DND-41 (cell line): ENCODE measurements around the gene VPS11.
A peak's percentile ranks its signal among the peaks of the same experiment; 100 is the strongest.

Experiments used
- ATAC-seq: fragments of 200-7000 bp; cut with Tn5 transposase; 3 replicates; pipeline ENCODE4 v1.9.1; 2021; ENCODE audit warnings: low read depth; ENCODE audit not compliant: insufficient read depth
- DNase-seq: peaks from one replicate; pipeline ENCODE4 v3.0.0-alpha.2; 2020
- H2AFZ ChIP-seq: 2 replicates; pipeline ENCODE4 v1.6.0; 2012; ENCODE audit warnings: low read depth, low read length
- H3K27ac ChIP-seq: 2 replicates; pipeline ENCODE4 v1.5.1; 2012; ENCODE audit warnings: low read length, inconsistent platforms
- H3K27me3 ChIP-seq: fragments of 200-600 bp; sonication (generic); 2 replicates; pipeline ENCODE4 v1.6.0; 2012; ENCODE audit warnings: low read length, mild to moderate bottlenecking, inconsistent platforms; ENCODE audit not compliant: insufficient read depth, poor library complexity
- H3K36me3 ChIP-seq: 2 replicates; pipeline ENCODE4 v1.5.1; 2012; ENCODE audit warnings: low read length, inconsistent platforms; ENCODE audit not compliant: insufficient read depth
- H3K4me1 ChIP-seq: 2 replicates; pipeline ENCODE4 v1.5.1; 2012; ENCODE audit warnings: mild to moderate bottlenecking, low read length; ENCODE audit not compliant: insufficient read depth
- H3K4me2 ChIP-seq: 2 replicates; pipeline ENCODE4 v1.6.0; 2012; ENCODE audit warnings: mild to moderate bottlenecking, moderate library complexity, low read length, inconsistent platforms; ENCODE audit not compliant: insufficient read depth
- H3K4me3 ChIP-seq, 2 experiments: fragments of 200-600 bp in 1 of 2; shearing (Covaris generic) in 1 of 2; 2 replicates each; pipeline ENCODE4 v1.5.1; 2012 to 2016; ENCODE audit warnings: inconsistent platforms in 2 of 2, low read length in 2 of 2, mild to moderate bottlenecking in 2 of 2, low read depth in 1 of 2, moderate library complexity in 1 of 2
- H3K79me2 ChIP-seq: 2 replicates; pipeline ENCODE4 v1.6.0; 2012; ENCODE audit warnings: low read length, inconsistent platforms; ENCODE audit not compliant: insufficient read depth
- H3K9ac ChIP-seq: 2 replicates; pipeline ENCODE4 v1.6.0; 2012; ENCODE audit warnings: low read depth, mild to moderate bottlenecking, inconsistent platforms, low read length, moderate library complexity
- H3K9me3 ChIP-seq: 2 replicates; pipeline ENCODE4 v1.5.1; 2012; ENCODE audit warnings: low read length, moderate library complexity, mild to moderate bottlenecking, inconsistent platforms; ENCODE audit not compliant: insufficient read depth, severe bottlenecking
- H4K20me1 ChIP-seq: 2 replicates; pipeline ENCODE4 v1.6.0; 2012; ENCODE audit warnings: low read length; ENCODE audit not compliant: insufficient read depth
- EZH2 ChIP-seq: IDR thresholded peaks from 3 replicates; pipeline ENCODE4 v1.6.1; 2012; ENCODE audit warnings: borderline replicate concordance, low read depth, mild to moderate bottlenecking, moderate library complexity, low read length, inconsistent platforms; ENCODE audit not compliant: severe bottlenecking
- TF ChIP-seq, protein P1 (sequence below): IDR thresholded peaks from 2 replicates; pipeline ENCODE4 v1.5.1; 2012; ENCODE audit warnings: borderline replicate concordance, low read length, moderate library complexity, mild to moderate bottlenecking; ENCODE audit not compliant: poor library complexity, severe bottlenecking; ENCODE audit errors: extremely low read depth

VPS11 gene

DNA sequence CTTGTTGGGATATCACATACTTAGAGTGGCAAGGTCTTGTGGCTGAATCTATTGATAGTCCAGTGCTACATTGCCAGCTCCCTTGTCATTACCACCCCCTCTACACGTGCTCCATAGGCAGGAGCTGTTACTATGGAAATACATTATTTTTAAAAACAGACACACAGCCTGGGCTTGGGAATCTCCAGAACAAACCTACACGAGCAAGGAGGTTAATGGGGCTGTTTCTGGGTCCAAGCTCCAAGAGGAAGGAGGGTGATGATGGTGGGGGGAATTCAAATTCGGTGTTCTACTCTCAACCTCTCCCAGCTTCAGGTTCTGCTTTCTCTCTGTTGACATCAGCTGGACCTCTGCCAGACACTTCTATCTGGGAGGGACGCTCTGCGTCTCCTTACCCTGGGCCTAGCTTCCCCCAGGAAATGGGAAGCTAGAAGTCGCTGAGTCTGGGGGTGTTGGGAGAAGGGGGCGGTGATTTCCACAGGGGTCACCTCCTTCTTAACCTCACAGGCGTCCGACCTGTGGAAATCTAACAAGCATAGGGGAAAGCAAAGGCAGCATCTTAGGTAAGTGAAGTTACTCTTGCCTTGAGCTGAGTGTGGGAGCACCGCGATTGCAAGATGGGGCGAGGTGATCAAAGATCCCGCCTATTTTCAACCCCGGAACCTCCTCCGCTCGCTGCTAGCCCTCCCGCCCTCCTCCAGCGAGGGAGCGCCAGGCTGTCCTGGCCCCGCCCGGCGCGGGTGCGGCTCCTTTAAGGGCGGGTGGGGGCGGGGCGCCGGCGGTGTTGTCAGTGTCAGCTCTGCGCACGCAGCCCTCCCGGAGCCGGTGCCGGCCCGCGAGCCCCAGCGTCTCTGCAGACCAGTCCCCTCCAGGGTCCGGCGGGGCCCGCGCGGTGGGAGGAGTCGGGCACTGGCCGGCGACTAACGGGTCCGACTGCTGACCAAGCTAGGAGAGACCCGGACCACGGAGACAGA is 39.2 kb downstream of the VPS11 start, which contains the start of gene C2CD2L:
Gene C2CD2L (plus strand): TSS at position 781 of the 974 bp plus-strand sequence. CDS start 398 bp downstream, outside the sequence.
- TF ChIP-seq, protein P1, sequence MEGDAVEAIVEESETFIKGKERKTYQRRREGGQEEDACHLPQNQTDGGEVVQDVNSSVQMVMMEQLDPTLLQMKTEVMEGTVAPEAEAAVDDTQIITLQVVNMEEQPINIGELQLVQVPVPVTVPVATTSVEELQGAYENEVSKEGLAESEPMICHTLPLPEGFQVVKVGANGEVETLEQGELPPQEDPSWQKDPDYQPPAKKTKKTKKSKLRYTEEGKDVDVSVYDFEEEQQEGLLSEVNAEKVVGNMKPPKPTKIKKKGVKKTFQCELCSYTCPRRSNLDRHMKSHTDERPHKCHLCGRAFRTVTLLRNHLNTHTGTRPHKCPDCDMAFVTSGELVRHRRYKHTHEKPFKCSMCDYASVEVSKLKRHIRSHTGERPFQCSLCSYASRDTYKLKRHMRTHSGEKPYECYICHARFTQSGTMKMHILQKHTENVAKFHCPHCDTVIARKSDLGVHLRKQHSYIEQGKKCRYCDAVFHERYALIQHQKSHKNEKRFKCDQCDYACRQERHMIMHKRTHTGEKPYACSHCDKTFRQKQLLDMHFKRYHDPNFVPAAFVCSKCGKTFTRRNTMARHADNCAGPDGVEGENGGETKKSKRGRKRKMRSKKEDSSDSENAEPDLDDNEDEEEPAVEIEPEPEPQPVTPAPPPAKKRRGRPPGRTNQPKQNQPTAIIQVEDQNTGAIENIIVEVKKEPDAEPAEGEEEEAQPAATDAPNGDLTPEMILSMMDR: no peak
- Histone ChIP-seq H3K79me2 (peaks cover 54% of the 10 kb centered on the region), H3K36me3 (peaks cover 22% of the 10 kb centered on the region), H3K27ac (peak within 1 kb of the TSS; percentile 97), H3K4me1 (peaks cover 51% of the 10 kb centered on the region), H3K9ac (peak within 1 kb of the TSS; percentile 77), H3K4me3 (peak within 1 kb of the TSS; percentile 67 to 89), H3K27me3 (no peaks in the 10 kb centered on the region), H3K4me2 (peak within 1 kb of the TSS; percentile 94), H4K20me1 (peaks cover 9% of the 10 kb centered on the region; the same call in 1 of the 2 replicates), H3K9me3 (no peaks in the 10 kb centered on the region), H2AFZ (peak within 1 kb of the TSS; percentile 92)
- peak; percentile 93 for DNase-seq
- peak; percentile 86 for ATAC-seq

DNA sequence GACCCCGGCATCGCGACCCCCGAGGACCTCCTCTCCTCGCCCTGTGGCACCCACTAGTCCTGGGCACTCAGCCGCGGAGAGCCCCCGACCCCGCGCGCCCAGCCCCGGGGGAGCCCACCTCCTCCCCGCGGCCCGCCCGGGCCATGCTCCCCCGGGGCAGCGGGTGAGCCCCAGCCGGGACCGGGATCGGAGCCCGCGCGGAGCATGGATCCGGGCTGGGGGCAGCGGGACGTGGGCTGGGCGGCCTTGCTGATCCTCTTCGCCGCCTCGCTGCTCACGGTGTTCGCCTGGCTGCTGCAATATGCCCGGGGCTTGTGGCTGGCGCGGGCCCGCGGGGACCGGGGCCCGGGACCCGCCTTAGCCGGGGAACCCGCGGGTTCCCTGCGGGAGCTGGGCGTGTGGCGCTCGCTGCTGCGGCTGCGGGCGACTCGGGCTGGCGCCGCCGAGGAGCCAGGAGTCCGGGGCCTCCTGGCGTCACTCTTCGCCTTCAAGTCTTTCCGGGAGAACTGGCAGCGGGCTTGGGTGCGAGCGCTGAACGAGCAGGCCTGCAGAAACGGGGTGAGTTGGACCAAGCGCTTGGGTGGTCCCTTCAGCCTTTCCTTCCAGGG is 40.0 kb downstream of the VPS11 start:
- ATAC-seq: peak; percentile 44
- Histone ChIP-seq H3K4me2 (peak overlapping the region; percentile 94), H3K79me2 (peaks cover 50% of the 10 kb centered on the region), H3K36me3 (peaks cover 30% of the 10 kb centered on the region), H3K9ac (peak overlapping the region; percentile 77), H3K4me1 (peaks cover 50% of the 10 kb centered on the region), H2AFZ (peak overlapping the region; percentile 79), H3K9me3 (no peaks in the 10 kb centered on the region), H3K4me3 (peak overlapping the region; percentile 67 to 89), H3K27ac (peak overlapping the region; percentile 53), H3K27me3 (no peaks in the 10 kb centered on the region), H4K20me1 (peaks cover 9% of the 10 kb centered on the region; the same call in 1 of the 2 replicates)
- TF ChIP-seq EZH2: no peak
- TF ChIP-seq, protein P1: no peak
- DNase-seq: no peak

DNA sequence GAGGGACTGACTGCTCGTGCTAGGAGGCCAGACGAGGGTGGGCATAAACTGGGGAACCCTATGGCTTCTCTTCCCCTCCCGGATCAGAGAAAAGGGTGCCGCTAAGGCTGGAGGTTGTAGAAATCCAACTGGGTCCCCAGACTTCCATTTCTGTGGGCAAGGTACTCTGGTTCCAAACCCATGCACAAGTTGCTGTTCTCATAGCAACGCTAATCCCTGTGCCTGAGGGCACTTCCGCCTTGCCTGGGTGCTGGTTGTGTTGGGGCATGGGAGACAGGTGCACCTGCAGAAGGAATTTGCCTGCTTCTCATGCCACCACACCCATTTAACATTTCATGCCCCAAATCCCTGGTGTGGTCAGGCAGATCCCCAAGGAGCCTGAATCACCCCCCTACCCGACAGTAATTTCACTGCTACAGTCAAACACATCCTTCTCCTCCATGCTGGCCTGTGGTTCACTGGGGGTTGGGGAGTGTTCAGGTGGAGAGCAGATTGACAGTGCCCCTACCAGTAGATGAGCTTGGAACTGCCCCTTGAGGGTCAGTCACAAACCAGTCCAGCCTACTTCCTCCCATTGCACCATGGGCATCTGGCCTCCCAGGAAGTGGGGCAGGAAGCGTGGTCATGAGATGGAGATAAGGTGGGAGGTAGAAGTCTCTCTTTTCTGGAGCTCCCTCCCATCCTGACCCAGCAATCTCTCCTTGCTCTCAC is 40.7 kb downstream of the VPS11 start:
- Histone ChIP-seq H3K79me2 (peaks cover 44% of the 10 kb centered on the region), H3K4me1 (peaks cover 44% of the 10 kb centered on the region), H3K4me2 (peak overlapping the region; percentile 94), H3K27me3 (no peaks in the 10 kb centered on the region), H3K9me3 (no peaks in the 10 kb centered on the region), H3K27ac (peak overlapping the region; percentile 53), H4K20me1 (peaks cover 9% of the 10 kb centered on the region; the same call in 1 of the 2 replicates), H3K36me3 (peaks cover 37% of the 10 kb centered on the region), H3K9ac (peak overlapping the region; percentile 77), H2AFZ (peak overlapping the region; percentile 79), H3K4me3 (peak overlapping the region; percentile 67 to 89)
- ATAC-seq (peak; percentile 65), DNase-seq (peak; percentile 65)
- TF ChIP-seq, protein P1: no peak
- TF ChIP-seq EZH2: no peak
